Activated CD8-positive, alpha-beta T cell treated with anti-CD3 and anti-CD28 coated beads for 36 hours (primary cell): ENCODE data around the gene GJC3. TPM values are rescaled to one million over a fixed set of nuclear protein-coding genes. Genes with fewer than 3 reads are reported as not detected.
"Not testable (repeated sequence)": the region's sequence is repeated elsewhere in the genome, so short reads cannot be mapped to it uniquely, and the experiment has no call there.

Experiments
- ATAC-seq: fragments of 200-7000 bp; cut with Tn5 transposase; one replicate; pipeline ENCODE4 v1.10.0; 2021; ENCODE audit warnings: mild to moderate bottlenecking, moderate library complexity
- CTCF ChIA-PET: fragments of 350-600 bp; sonication (Branson Sonifier 250); formaldehyde crosslinking; loops from one replicate; lab custom pipeline; 2021; ENCODE audit warnings: antibody characterized with exemption; lab: Charles Lee
- POLR2A ChIA-PET: fragments of 350-600 bp; sonication (Branson Sonifier 250); formaldehyde crosslinking; loops from one replicate; lab custom pipeline; 2021; ENCODE audit warnings: antibody characterized with exemption; lab: Charles Lee
- DNase-seq: peaks from one replicate; pipeline ENCODE4 v3.0.0-alpha.2; 2020
- H3K27ac Mint-ChIP-seq: one replicate; pipeline ENCODE4 v1.8.0; 2021; ENCODE audit warnings: mild to moderate bottlenecking, mixed read lengths
- H3K27me3 Mint-ChIP-seq: one replicate; pipeline ENCODE4 v1.8.0; 2021; ENCODE audit warnings: mixed read lengths
- H3K36me3 Mint-ChIP-seq: one replicate; pipeline ENCODE4 v1.8.0; 2021; ENCODE audit warnings: low read depth, mixed read lengths
- H3K4me1 Mint-ChIP-seq: one replicate; pipeline ENCODE4 v1.8.0; 2021; ENCODE audit warnings: low read depth, mixed read lengths
- H3K4me3 Mint-ChIP-seq: one replicate; pipeline ENCODE4 v1.8.0; 2021; ENCODE audit warnings: mild to moderate bottlenecking, moderate library complexity, mixed read lengths
- H3K9me3 Mint-ChIP-seq: one replicate; pipeline ENCODE4 v1.8.0; 2021; ENCODE audit warnings: mixed read lengths
- CTCF ChIP-seq: fragments of 200-600 bp; IDR thresholded peaks from one replicate; pipeline ENCODE4 v1.8.0; 2022; ENCODE audit warnings: antibody characterized with exemption, mild to moderate bottlenecking
- intact Hi-C: fragments of 100-400 bp; cut with micrococcal nuclease; formaldehyde crosslinking; loops from one replicate; pipeline ENCODE4 v1.10.0; 2022
- total RNA-seq, 2 experiments: library from RNA; stranded (reverse); gene quantifications; one replicate each; pipeline ENCODE4 v1.2.3, GENCODE V29; 2021

The GJC3 gene
- total RNA-seq, 2 experiments from 2014 or later, result 0.41 to 0.47 TPM

GRCh38 chr7:99894738-99895137, 34.7 kb downstream of the GJC3 start:
- H3K36me3 Mint-ChIP-seq, result peaks cover 35% of the 10 kb centered on the region
- ChIA-PET CTCF (interaction anchor here (1.5 kb wide), 1 partner anchor 85 kb away, joined by 3 read pairs; no protein-coding TSS in a partner anchor), POLR2A (no interaction called here)
- H3K9me3 Mint-ChIP-seq, result no peaks in the 10 kb centered on the region
- no peak for DNase-seq
- H3K4me3 Mint-ChIP-seq, result no peak overlapping the region
- no peak for TF ChIP-seq CTCF
- H3K27ac Mint-ChIP-seq, result no peak overlapping the region
- H3K27me3 Mint-ChIP-seq, result no peaks in the 10 kb centered on the region
- intact Hi-C loops, result no loop called here
- peaks cover 9% of the 10 kb centered on the region for H3K4me1 Mint-ChIP-seq
- ATAC-seq, result no peak

GRCh38 chr7:99893280-99893679, 36.1 kb downstream of the GJC3 start:
- no peaks in the 10 kb centered on the region for H3K27me3 Mint-ChIP-seq
- DNase-seq (no peak), ATAC-seq (no peak)
- no peak overlapping the region for H3K4me3 Mint-ChIP-seq
- TF ChIP-seq CTCF, result no peak
- ChIA-PET POLR2A (no interaction called here), CTCF (no interaction called here)
- no peak overlapping the region for H3K27ac Mint-ChIP-seq
- no peaks in the 10 kb centered on the region for H3K9me3 Mint-ChIP-seq
- intact Hi-C loops, result no loop called here
- H3K4me1 Mint-ChIP-seq, result peaks cover 10% of the 10 kb centered on the region
- H3K36me3 Mint-ChIP-seq, result peaks cover 41% of the 10 kb centered on the region

- intact Hi-C loops, H3K9me3 Mint-ChIP-seq, POLR2A ChIA-PET, H3K4me3 Mint-ChIP-seq, DNase-seq, H3K27me3 Mint-ChIP-seq, H3K4me1 Mint-ChIP-seq, ATAC-seq, H3K27ac Mint-ChIP-seq: not testable (repeated sequence)
- peaks cover 46% of the 10 kb centered on the region for H3K36me3 Mint-ChIP-seq
- CTCF ChIA-PET, result interaction anchor here (0.6 kb wide), 1 partner anchor 993 kb away, joined by 3 read pairs; no protein-coding TSS in a partner anchor
These were observed 39.1 kb downstream of the GJC3 start for GRCh38 chr7:99890348-99890747.

GRCh38 chr7:99888366-99888765, 41.1 kb downstream of the GJC3 start:
- H3K9me3 Mint-ChIP-seq, H3K27ac Mint-ChIP-seq, ATAC-seq, H3K27me3 Mint-ChIP-seq, H3K4me3 Mint-ChIP-seq, intact Hi-C loops, POLR2A ChIA-PET, CTCF ChIA-PET, H3K4me1 Mint-ChIP-seq, DNase-seq: not testable (repeated sequence)
- peaks cover 46% of the 10 kb centered on the region for H3K36me3 Mint-ChIP-seq

GRCh38 chr7:99881370-99881769, 48.0 kb downstream of the GJC3 start:
- POLR2A ChIA-PET, result no interaction called here
- intact Hi-C loops, result no loop called here
- no peaks in the 10 kb centered on the region for H3K27me3 Mint-ChIP-seq
- TF ChIP-seq CTCF, result no peak
- H3K36me3 Mint-ChIP-seq, result peaks cover 5% of the 10 kb centered on the region
- CTCF ChIA-PET, result interaction anchor here (0.8 kb wide), 1 partner anchor 20 kb away, joined by 3 read pairs; no protein-coding TSS in a partner anchor
- no peaks in the 10 kb centered on the region for H3K4me1 Mint-ChIP-seq
- ATAC-seq (no peak), DNase-seq (no peak)
- H3K27ac Mint-ChIP-seq, result no peak overlapping the region
- H3K4me3 Mint-ChIP-seq, result no peak overlapping the region
- no peaks in the 10 kb centered on the region for H3K9me3 Mint-ChIP-seq

- no peak within 1 kb of the TSS for H3K27ac Mint-ChIP-seq
- no peak within 1 kb of the TSS for H3K4me3 Mint-ChIP-seq
- ChIA-PET POLR2A (interaction anchor here (0.6 to 1.2 kb wide), 2 partner anchors 40 to 127 kb away, joined by 3 read pairs; no protein-coding TSS in a partner anchor), CTCF (no interaction called here)
- H3K4me1 Mint-ChIP-seq, result no peaks in the 10 kb centered on the region
- intact Hi-C loops, result no loop called here
- peaks cover 1% of the 10 kb centered on the region for H3K36me3 Mint-ChIP-seq
- TF ChIP-seq CTCF, result no peak
- no peaks in the 10 kb centered on the region for H3K9me3 Mint-ChIP-seq
- no peaks in the 10 kb centered on the region for H3K27me3 Mint-ChIP-seq
- DNase-seq, result no peak
- ATAC-seq, result no peak
These were observed 52.5 kb downstream of the GJC3 start, which contains the start of gene OR2AE1 for GRCh38 chr7:99876933-99877332. Gene OR2AE1 (minus strand): TSS chr7:99877033. CDS start chr7:99877033, 0 bp downstream.
